Esophagus (tissue), 2 donors: ENCODE results near the gene TACC3. TPM values are rescaled to one million over a fixed set of nuclear protein-coding genes. Genes with fewer than 3 reads are reported as not detected.

Experiments
- H3K27ac ChIP-seq, 2 donors: one replicate each; pipeline ENCODE4 v1.5.1; 2013; ENCODE audit warnings: low read depth in 2 of 2, mild to moderate bottlenecking in 2 of 2, inconsistent platforms in 1 of 2, low read length in 1 of 2, moderate library complexity in 1 of 2
- H3K27me3 ChIP-seq, 2 donors: one replicate each; pipeline ENCODE4 v1.6.1; 2013; ENCODE audit warnings: low read length in 2 of 2, control low read depth in 1 of 2, mild to moderate bottlenecking in 1 of 2; ENCODE audit not compliant: insufficient read depth in 2 of 2, control insufficient read depth in 1 of 2
- H3K36me3 ChIP-seq, 2 donors: one replicate each; pipeline ENCODE4 v1.6.1; 2013; ENCODE audit warnings: low read length in 1 of 2; ENCODE audit not compliant: control insufficient read depth in 2 of 2, insufficient read depth in 2 of 2
- H3K4me1 ChIP-seq, 2 donors: one replicate each; pipeline ENCODE4 v1.6.1; 2013; ENCODE audit warnings: low read length in 1 of 2; ENCODE audit not compliant: control insufficient read depth in 2 of 2, insufficient read depth in 2 of 2
- H3K4me3 ChIP-seq, 2 donors: one replicate each; pipeline ENCODE4 v1.5.1; 2013; ENCODE audit warnings: low read length in 2 of 2, mild to moderate bottlenecking in 2 of 2, low read depth in 1 of 2, moderate library complexity in 1 of 2
- H3K9me3 ChIP-seq, 2 donors: one replicate each; pipeline ENCODE4 v1.6.1; 2013; ENCODE audit warnings: mild to moderate bottlenecking in 2 of 2, low read depth in 1 of 2, low read length in 1 of 2, moderate library complexity in 1 of 2; ENCODE audit not compliant: control insufficient read depth in 2 of 2, insufficient read depth in 1 of 2
- WGBS, 2 donors: extraction: QIAGEN DNeasy Blood & Tissue Kit; methylation state at CpG; one replicate each; pipeline ENCODE4 v1.1.7; 2013; 5-methylcytosine and 5-hydroxymethylcytosine counted together
- polyA plus RNA-seq, 2 donors: library from polyadenylated mRNA; stranded (reverse); fragments of 200-250 nt; gene quantifications; one replicate each; pipeline ENCODE4 v1.2.3, GENCODE V29; 2013
- donor health status: healthy with polysubstance abuse.
- donor health status: Bipolar disorder and iron deficiency.

The TACC3 gene
- polyA plus RNA-seq, 2 donors = 22.5 to 25.7 TPM

DNA sequence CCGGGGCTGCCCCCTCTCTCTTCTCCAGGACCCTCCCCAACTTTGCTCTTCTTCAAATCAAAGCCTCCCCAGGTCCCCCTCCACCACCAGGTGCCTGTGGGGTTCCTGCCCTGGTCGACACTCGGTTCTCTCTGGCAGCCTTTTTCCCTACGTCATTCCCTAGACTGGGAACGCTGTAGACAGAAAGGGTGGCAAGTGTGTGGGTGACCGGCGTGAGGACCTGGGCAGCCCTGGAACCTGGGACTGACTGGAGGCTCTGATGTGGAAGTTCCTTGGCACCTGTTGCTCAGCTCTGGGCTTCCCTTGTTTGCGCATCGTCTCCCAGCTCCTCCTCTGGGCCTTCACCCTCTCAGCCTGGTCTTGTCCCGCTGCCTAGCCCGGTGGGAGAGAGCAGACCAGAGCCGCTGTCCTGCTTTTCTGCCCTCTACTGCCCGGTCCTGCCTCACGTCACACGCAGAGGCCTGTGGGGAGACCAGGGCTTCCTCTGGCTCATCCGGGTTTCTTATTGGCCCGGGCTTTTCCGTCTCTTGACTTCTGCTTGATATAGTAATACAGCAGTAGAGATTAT, 1.3 kb downstream of the TACC3 start:
- Histone ChIP-seq H3K4me1 (peaks cover 20 to 31% of the 10 kb centered on the region in 2 donors), H3K27me3 (no peaks in the 10 kb centered on the region), H3K4me3 (peak overlapping the region in 1 of 2 donors; percentile 74), H3K36me3 (peaks cover 8 to 19% of the 10 kb centered on the region in 2 donors), H3K27ac (peak overlapping the region; percentile 6 to 66), H3K9me3 (no peaks in the 10 kb centered on the region)
- 46 to 54% methylated on average over 18 of the region's 18 CpGs for WGBS, 2 donors

GRCh38 chr4:1723131-1723801, 1.9 kb downstream of the TACC3 start:
- Histone ChIP-seq H3K27ac (peak overlapping the region; percentile 66 to 70), H3K27me3 (no peaks in the 10 kb centered on the region), H3K9me3 (no peaks in the 10 kb centered on the region), H3K4me1 (peaks cover 17 to 30% of the 10 kb centered on the region in 2 donors), H3K36me3 (peaks cover 8 to 16% of the 10 kb centered on the region in 2 donors), H3K4me3 (peak overlapping the region in 1 of 2 donors; percentile 6)
- WGBS, 2 donors = 68 to 72% methylated on average over 12 of the region's 12 CpGs

DNA sequence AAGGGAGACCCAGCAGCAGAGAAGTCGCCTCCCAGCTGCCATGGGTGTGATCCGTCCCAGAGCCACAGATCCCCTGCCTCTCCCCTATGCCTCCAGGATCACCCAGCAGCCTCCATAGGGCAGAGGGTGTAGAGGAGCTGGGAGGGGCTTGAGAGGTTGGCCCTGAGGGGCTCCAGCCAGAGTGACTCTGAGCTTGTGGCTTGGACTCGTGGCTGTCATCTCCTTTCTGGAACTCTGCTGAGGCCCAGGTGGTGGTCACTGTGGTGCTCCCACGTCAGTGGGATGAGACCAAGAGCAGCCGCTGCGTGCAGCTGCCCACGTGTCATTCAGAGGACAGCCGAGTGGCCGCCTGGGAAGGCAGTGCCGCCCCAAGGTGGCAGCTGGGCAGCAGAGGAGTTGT, 4.2 kb downstream of the TACC3 start:
- H3K36me3 ChIP-seq = peaks cover 6 to 22% of the 10 kb centered on the region in 2 donors
- WGBS, 2 donors = 90 to 94% methylated on average over 10 of the region's 10 CpGs
- no peaks in the 10 kb centered on the region for H3K9me3 ChIP-seq
- H3K27ac ChIP-seq = no peak overlapping the region
- peaks cover 10 to 25% of the 10 kb centered on the region in 2 donors for H3K4me1 ChIP-seq
- no peaks in the 10 kb centered on the region for H3K27me3 ChIP-seq
- H3K4me3 ChIP-seq = no peak overlapping the region

DNA sequence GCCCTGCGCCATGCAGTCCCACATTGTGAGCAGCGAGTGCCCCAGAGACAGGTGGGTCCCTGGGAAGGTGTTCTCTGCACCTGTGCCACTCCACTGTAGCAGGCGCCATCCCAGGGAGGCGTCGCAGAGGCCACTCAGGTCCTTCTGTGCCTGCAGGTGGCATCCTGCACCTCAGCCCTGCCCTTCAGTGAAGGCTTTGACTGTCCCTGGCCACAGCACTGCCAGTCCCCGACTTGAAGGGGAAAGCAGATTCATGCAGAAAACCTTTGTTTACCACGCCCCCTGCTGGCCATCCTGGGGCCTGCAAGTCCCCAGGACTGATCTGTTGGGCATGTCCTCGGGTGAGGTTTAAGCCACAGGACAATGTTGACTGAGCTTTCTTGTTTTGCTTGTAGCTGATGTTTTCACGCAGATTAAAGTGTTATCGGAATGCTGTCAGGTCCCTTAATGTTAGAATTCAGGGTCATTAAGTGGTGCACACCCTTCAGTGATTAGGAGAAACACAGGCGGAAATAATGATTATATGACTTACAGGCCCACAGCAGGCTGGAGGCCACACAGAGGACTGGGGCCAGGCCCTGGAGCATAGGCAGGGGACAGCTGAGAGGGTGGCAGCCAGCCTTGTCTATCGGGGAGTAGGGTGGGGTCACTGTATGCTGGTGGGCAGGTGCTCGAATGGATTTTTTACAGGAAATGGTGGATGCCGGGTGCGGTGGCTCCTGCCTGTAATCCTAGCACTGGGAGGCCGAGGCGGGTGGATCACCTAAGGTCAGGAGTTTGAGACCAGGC, 5.0 kb downstream of the TACC3 start:
- Histone ChIP-seq H3K9me3 (no peaks in the 10 kb centered on the region), H3K27me3 (no peaks in the 10 kb centered on the region), H3K36me3 (peaks cover 9 to 28% of the 10 kb centered on the region in 2 donors), H3K4me3 (no peak overlapping the region), H3K27ac (peak overlapping the region; percentile 23 to 68), H3K4me1 (peaks cover 9 to 25% of the 10 kb centered on the region in 2 donors)
- WGBS, 2 donors = 49 to 54% methylated on average over 17 of the region's 17 CpGs

DNA sequence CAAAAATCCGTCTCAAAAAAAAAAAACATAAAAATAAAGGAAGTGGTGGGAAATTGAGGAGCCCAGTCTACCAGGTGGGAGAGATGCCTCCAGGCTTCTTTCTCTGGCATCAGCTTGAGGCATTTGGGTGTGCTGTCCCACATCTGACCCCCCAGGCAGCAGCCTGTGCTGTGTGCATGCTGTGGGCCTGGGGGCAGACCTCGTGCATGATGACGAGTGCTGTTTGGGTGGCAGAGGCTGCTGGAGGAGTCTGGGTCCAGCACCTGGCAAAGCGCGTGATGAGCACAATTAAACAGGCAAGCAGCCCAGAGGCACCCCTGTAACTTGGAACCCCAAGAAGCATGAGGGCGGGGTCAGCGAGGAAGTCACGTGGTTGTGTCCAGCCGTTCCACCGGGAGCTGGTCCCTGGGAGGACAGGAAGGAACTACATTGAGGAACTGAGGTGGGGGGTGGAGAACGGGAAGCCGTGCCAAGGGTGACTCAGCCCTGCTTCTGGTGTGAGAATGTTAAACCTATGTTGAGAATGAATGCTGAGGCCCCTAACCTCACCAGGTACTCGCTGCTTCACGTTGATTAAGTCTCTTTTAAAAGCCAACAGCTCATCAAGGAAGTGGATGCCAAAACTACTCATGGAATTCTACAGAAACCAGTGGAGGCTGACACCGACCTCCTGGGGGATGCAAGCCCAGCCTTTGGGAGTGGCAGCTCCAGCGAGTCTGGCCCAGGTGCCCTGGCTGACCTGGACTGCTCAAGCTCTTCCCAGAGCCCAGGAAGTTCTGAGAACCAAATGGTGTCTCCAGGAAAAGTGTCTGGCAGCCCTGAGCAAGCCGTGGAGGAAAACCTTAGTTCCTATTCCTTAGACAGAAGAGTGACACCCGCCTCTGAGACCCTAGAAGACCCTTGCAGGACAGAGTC, 6.1 kb downstream of the TACC3 start:
- Histone ChIP-seq H3K27ac (peak overlapping the region; percentile 55 to 79), H3K4me1 (peaks cover 2 to 18% of the 10 kb centered on the region in 2 donors), H3K27me3 (no peaks in the 10 kb centered on the region), H3K4me3 (peak overlapping the region in 1 of 2 donors; percentile 10), H3K9me3 (no peaks in the 10 kb centered on the region), H3K36me3 (peaks cover 9 to 28% of the 10 kb centered on the region in 2 donors)
- WGBS, 2 donors = 39 to 46% methylated on average over 18 of the region's 18 CpGs

- H3K4me3 ChIP-seq = no peak overlapping the region
- WGBS, 2 donors = 86 to 87% methylated on average over 31 of the region's 31 CpGs
- peaks cover 2 to 18% of the 10 kb centered on the region in 2 donors for H3K4me1 ChIP-seq
Measured at GRCh38 chr4:1728061-1728980, 7.0 kb downstream of the TACC3 start.

DNA sequence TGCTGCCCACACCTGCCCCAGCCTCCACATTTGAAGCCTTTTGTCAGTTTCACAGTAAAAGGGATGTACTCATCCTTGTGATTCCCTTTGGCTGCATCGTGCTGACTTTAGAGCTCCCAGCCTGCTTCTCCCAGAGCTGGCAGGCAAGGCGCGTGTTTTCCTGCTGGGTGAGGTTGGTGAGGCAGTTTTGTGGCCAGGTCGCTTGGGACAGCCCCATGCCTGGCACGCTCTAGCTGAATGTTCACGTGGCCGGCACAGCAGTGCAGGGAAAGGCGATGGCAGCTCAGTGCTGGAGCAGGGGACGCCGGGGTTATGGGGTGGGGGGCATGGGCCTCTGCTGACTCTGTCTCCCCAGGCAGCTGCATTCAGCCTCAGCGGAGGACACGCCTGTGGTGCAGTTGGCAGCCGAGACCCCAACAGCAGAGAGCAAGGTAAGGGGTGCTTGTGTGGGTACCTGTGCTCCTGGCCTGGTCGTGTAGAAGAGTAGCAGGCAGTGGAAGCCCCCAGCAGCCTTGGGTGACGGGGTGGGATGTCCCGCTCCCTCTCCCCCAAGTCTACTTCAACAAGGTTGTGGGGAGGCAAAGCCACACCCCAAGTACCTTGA, 9.3 kb downstream of the TACC3 start:
- 93% methylated on average over 16 of the region's 16 CpGs for WGBS, 2 donors
- no peaks in the 10 kb centered on the region for H3K27me3 ChIP-seq
- H3K36me3 ChIP-seq = peaks cover 6 to 36% of the 10 kb centered on the region in 2 donors

More at GRCh38 chr4:1728061-1728980, 7.0 kb downstream of the TACC3 start:
- no peaks in the 10 kb centered on the region for H3K27me3 ChIP-seq
- H3K9me3 ChIP-seq = no peaks in the 10 kb centered on the region
- peaks cover 7 to 32% of the 10 kb centered on the region in 2 donors for H3K36me3 ChIP-seq
- peak overlapping the region; percentile 55 to 79 for H3K27ac ChIP-seq

GRCh38 chr4:1731180-1731579, 9.9 kb downstream of the TACC3 start:
- Histone ChIP-seq H3K27me3 (no peaks in the 10 kb centered on the region), H3K36me3 (peaks cover 6 to 36% of the 10 kb centered on the region in 2 donors), H3K4me3 (no peak overlapping the region), H3K27ac (no peak overlapping the region), H3K4me1 (peaks cover 2 to 18% of the 10 kb centered on the region in 2 donors), H3K9me3 (no peaks in the 10 kb centered on the region)
- whole genome bisulfite sequencing, 2 donors = 90 to 93% methylated on average over 10 of the region's 10 CpGs

More for the DNA sequence above, 9.3 kb downstream of the TACC3 start:
- H3K4me3 ChIP-seq = no peak overlapping the region
- no peaks in the 10 kb centered on the region for H3K9me3 ChIP-seq
- peaks cover 2 to 18% of the 10 kb centered on the region in 2 donors for H3K4me1 ChIP-seq
- no peak overlapping the region for H3K27ac ChIP-seq
